Measurements from ENCODE around the gene CSNK1E.

Gene CSNK1E

DNA sequence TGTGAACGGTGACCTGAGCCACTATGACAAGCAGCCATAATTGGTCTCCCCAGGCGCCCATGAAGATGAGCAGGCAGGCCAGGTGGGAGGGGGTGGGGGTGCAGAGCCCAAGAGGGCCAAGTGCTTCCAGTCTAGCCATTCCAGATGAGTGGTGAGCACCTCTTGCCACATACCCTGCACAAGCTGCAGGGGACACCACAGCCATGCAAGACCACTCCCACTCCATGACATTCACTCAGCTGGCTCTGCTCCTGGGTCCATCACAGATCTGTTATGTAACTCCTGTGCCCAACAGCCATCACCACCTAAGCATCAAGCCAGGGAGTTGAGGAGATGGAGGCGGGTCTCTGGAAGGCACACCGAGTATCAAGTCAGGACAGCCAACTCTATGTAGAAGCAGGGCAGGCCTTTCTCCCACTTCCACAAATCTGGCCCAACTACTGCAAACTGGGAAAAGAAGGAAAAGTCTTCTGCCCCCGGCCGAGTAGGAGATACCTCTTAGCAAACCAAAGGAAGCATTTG is 52.9 kb downstream of the CSNK1E start:
- Histone ChIP-seq H2AFZ (ENCODE audit: low read depth, low read length) (no peak overlapping the region), H3K79me2 (ENCODE audit: low read length) (peaks cover 95% of the 10 kb centered on the region), H3K9me3 (ENCODE audit: insufficient read depth, low read length) (no peaks in the 10 kb centered on the region), H3K4me2 (ENCODE audit: low read length) (no peak overlapping the region), H3K4me1 (ENCODE audit: low read length) (peaks cover 44% of the 10 kb centered on the region), H3K27me3 (ENCODE audit: low read depth, low read length) (no peaks in the 10 kb centered on the region), H4K20me1 (ENCODE audit: insufficient read depth, low read length) (peaks cover 75% of the 10 kb centered on the region), H3K4me3 (ENCODE audit: low read length) (no peak overlapping the region), H3K9ac (ENCODE audit: low read length) (no peak overlapping the region), H3K27ac (ENCODE audit: low read length) (no peak overlapping the region), H3K36me3 (replicated peaks; ENCODE audit: low read depth, low read length) (peaks cover 48% of the 10 kb centered on the region)
- TF ChIP-seq, protein P1, sequence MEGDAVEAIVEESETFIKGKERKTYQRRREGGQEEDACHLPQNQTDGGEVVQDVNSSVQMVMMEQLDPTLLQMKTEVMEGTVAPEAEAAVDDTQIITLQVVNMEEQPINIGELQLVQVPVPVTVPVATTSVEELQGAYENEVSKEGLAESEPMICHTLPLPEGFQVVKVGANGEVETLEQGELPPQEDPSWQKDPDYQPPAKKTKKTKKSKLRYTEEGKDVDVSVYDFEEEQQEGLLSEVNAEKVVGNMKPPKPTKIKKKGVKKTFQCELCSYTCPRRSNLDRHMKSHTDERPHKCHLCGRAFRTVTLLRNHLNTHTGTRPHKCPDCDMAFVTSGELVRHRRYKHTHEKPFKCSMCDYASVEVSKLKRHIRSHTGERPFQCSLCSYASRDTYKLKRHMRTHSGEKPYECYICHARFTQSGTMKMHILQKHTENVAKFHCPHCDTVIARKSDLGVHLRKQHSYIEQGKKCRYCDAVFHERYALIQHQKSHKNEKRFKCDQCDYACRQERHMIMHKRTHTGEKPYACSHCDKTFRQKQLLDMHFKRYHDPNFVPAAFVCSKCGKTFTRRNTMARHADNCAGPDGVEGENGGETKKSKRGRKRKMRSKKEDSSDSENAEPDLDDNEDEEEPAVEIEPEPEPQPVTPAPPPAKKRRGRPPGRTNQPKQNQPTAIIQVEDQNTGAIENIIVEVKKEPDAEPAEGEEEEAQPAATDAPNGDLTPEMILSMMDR (IDR thresholded peaks at IDR 0.05; ENCODE audit: low read depth, low read length) = no peak
- no peak for TF ChIP-seq EZH2phosphoT487 (IDR thresholded peaks at IDR 0.05; ENCODE audit: low read depth)

DNA sequence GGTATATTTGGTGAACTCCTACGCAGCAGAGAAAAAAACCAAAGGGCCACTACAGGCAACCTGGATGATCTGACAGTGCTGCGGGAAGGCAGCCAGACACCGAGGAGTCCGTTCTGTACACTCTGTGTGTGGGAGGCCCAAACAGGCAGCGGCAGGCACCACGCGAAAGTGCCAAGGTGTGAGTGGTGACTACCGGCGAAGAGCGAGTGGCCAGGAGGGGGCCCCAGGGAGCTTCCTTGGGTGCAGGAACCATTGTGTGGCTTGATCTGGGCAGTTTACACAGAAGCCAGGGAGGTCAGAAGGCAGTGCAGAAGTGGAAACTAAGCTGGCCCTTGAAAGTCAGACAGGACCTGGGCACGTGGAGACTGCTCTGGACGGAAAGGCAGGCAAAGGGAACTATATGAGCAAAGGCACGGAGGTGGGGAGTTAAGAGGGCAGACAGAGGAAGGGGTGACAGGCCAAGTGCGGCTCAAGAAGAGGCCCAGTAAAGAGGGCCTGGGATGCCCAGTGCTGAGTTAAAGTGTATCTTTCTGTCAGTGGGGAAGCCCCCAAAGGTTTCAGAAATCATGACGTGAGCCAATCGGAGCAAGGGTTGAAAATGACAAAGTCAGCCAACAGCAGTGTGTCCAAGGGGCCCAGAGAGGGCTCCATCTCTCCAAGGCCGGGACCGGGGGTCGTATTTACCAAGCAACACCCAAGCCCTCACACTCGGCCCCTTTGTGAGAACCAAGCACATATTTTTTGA is 55.0 kb downstream of the CSNK1E start:
- Histone ChIP-seq H3K4me1 (ENCODE audit: low read length) (peaks cover 57% of the 10 kb centered on the region), H2AFZ (ENCODE audit: low read depth, low read length) (no peak overlapping the region), H3K79me2 (ENCODE audit: low read length) (peaks cover 95% of the 10 kb centered on the region), H3K4me3 (ENCODE audit: low read length) (peak overlapping the region; percentile 64), H3K36me3 (replicated peaks; ENCODE audit: low read depth, low read length) (peaks cover 49% of the 10 kb centered on the region), H4K20me1 (ENCODE audit: insufficient read depth, low read length) (peaks cover 75% of the 10 kb centered on the region), H3K27me3 (ENCODE audit: low read depth, low read length) (no peaks in the 10 kb centered on the region), H3K4me2 (ENCODE audit: low read length) (peak overlapping the region; percentile 69), H3K9me3 (ENCODE audit: insufficient read depth, low read length) (no peaks in the 10 kb centered on the region), H3K9ac (ENCODE audit: low read length) (peak overlapping the region; percentile 72), H3K27ac (ENCODE audit: low read length) (peak overlapping the region; percentile 90)
- TF ChIP-seq, protein P1 (IDR thresholded peaks at IDR 0.05; ENCODE audit: low read depth, low read length) = peak; percentile 78
- TF ChIP-seq EZH2phosphoT487 (IDR thresholded peaks at IDR 0.05; ENCODE audit: low read depth) = no peak

DNA sequence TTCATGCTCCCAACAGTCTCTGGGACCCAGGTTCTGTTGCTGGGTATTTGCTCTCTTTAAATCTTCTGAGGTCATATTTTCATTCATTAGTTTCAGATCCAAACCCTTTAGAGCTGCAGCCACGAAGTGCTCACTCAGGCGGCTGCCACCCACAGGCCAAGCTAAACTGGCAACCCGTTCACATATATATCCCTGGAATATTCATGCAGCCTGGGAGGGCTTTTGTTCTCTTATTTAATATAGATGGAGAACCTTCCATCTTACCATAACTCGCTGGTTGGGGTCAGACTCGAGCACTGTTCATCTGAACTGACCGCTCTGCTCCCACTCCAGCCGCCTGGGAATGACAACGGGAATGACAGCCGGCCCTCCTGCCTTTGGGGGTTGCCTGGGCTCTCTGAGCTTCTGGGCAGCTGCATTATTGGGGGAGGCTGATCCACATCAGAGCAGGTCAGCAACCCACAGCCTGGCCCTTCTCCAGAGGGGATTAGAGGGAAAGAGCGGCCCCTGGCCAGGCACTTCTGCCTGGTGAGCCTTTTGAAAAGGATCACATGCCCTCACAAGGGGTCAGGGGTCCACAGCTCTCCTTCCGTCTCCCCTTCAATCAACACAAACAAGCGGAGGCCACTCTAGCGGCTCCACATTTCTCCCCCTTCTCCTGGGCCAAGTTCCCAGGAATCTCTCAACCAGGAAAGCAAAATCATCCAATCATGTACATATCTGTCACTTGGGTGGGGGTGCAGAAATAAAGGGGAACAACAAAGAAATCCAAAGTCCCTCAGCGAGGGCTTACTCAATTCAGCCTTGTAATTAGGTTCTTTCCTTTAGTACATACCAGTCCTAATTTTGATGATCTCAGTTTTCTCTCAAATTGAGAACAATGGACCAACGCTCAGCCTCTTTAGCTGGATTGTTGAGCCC is 56.2 kb downstream of the CSNK1E start:
- peaks cover 75% of the 10 kb centered on the region for H4K20me1 ChIP-seq (ENCODE audit: insufficient read depth, low read length)
- H3K4me3 ChIP-seq (ENCODE audit: low read length) = peak overlapping the region; percentile 64
- no peaks in the 10 kb centered on the region for H3K9me3 ChIP-seq (ENCODE audit: insufficient read depth, low read length)
- H3K4me2 ChIP-seq (ENCODE audit: low read length) = peak overlapping the region; percentile 69
- peak overlapping the region; percentile 72 for H3K9ac ChIP-seq (ENCODE audit: low read length)
- peaks cover 57% of the 10 kb centered on the region for H3K4me1 ChIP-seq (ENCODE audit: low read length)
- H3K36me3 ChIP-seq (replicated peaks; ENCODE audit: low read depth, low read length) = peaks cover 45% of the 10 kb centered on the region
- peaks cover 95% of the 10 kb centered on the region for H3K79me2 ChIP-seq (ENCODE audit: low read length)
- H3K27me3 ChIP-seq (ENCODE audit: low read depth, low read length) = no peaks in the 10 kb centered on the region
- TF ChIP-seq EZH2phosphoT487 (IDR thresholded peaks at IDR 0.05; ENCODE audit: low read depth) = no peak
- TF ChIP-seq, protein P1 (IDR thresholded peaks at IDR 0.05; ENCODE audit: low read depth, low read length) = peak; percentile 44
- H2AFZ ChIP-seq (ENCODE audit: low read depth, low read length) = no peak overlapping the region
- H3K27ac ChIP-seq (ENCODE audit: low read length) = peak overlapping the region; percentile 90

DNA sequence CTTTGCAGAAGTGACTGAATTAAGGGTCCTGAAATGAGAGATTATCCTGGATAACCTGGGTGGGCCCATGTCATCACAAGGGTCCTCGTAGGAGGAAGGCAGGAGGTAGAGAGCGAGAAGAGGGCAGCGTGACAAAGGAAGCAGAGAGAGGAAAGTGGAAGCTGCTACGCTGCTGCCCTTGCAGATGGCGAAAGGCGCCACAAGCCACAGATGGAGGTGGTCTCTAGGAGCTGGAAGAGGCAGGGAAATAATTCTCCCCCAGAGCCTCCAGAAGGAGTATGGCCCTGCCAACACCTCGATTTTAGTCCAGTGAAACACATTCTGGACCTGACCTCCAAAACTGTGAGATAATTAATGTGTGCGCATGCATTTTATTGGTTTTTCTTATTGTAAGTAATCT is 57.9 kb downstream of the CSNK1E start:
- Histone ChIP-seq H3K27me3 (ENCODE audit: low read depth, low read length) (no peaks in the 10 kb centered on the region), H3K4me3 (ENCODE audit: low read length) (no peak overlapping the region), H3K4me1 (ENCODE audit: low read length) (peaks cover 57% of the 10 kb centered on the region), H3K9me3 (ENCODE audit: insufficient read depth, low read length) (no peaks in the 10 kb centered on the region), H3K36me3 (replicated peaks; ENCODE audit: low read depth, low read length) (peaks cover 35% of the 10 kb centered on the region), H3K79me2 (ENCODE audit: low read length) (peaks cover 95% of the 10 kb centered on the region), H3K9ac (ENCODE audit: low read length) (peak overlapping the region; percentile 51; the same call in 1 of the 2 replicates), H2AFZ (ENCODE audit: low read depth, low read length) (no peak overlapping the region), H3K4me2 (ENCODE audit: low read length) (peak overlapping the region; percentile 69), H4K20me1 (ENCODE audit: insufficient read depth, low read length) (peaks cover 68% of the 10 kb centered on the region), H3K27ac (ENCODE audit: low read length) (peak overlapping the region; percentile 90)
- TF ChIP-seq, protein P1 (IDR thresholded peaks at IDR 0.05; ENCODE audit: low read depth, low read length) = no peak
- TF ChIP-seq EZH2phosphoT487 (IDR thresholded peaks at IDR 0.05; ENCODE audit: low read depth) = no peak
